ENCODE measurements around the gene SNX12. TPM values are rescaled to one million over a fixed set of nuclear protein-coding genes. Genes with fewer than 3 reads are reported as not detected.

Gene SNX12
- total RNA-seq, 1 donor from 2014 or later: 78.3 TPM

DNA sequence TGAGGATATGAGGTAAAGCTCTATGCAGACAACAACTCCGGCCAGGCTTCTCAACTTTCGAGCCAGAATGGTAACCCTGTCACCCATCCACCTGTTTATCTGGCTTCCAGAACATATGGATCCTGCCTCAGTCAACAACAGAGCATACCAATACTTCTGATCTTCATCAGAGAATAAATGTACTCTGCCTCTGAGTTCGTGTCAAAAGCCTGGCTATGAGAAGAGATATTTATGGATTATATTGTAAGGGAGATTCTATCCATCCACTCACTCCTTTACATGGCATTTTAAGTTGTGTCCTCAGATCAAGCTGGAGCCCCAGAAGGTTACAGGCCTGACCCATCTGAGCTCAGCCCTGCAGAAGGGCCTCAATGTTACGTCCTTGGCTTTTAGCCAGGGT is 17.8 kb upstream of the SNX12 start:
- H3K36me3 Mint-ChIP-seq (ENCODE audit: low read depth): no peaks in the 10 kb centered on the region
- no peak overlapping the region for H3K4me3 Mint-ChIP-seq
- H3K27me3 Mint-ChIP-seq (ENCODE audit: low read depth): no peaks in the 10 kb centered on the region
- no peak for DNase-seq (ENCODE audit: low read depth, low spot score)
- H3K27ac Mint-ChIP-seq (ENCODE audit: unreplicated experiment): no peak overlapping the region
- H3K4me1 Mint-ChIP-seq: no peaks in the 10 kb centered on the region
- no peaks in the 10 kb centered on the region for H3K9me3 Mint-ChIP-seq
- TF ChIP-seq, protein P1, sequence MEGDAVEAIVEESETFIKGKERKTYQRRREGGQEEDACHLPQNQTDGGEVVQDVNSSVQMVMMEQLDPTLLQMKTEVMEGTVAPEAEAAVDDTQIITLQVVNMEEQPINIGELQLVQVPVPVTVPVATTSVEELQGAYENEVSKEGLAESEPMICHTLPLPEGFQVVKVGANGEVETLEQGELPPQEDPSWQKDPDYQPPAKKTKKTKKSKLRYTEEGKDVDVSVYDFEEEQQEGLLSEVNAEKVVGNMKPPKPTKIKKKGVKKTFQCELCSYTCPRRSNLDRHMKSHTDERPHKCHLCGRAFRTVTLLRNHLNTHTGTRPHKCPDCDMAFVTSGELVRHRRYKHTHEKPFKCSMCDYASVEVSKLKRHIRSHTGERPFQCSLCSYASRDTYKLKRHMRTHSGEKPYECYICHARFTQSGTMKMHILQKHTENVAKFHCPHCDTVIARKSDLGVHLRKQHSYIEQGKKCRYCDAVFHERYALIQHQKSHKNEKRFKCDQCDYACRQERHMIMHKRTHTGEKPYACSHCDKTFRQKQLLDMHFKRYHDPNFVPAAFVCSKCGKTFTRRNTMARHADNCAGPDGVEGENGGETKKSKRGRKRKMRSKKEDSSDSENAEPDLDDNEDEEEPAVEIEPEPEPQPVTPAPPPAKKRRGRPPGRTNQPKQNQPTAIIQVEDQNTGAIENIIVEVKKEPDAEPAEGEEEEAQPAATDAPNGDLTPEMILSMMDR (conservative IDR thresholded peaks at IDR 0.05): no peak

DNA sequence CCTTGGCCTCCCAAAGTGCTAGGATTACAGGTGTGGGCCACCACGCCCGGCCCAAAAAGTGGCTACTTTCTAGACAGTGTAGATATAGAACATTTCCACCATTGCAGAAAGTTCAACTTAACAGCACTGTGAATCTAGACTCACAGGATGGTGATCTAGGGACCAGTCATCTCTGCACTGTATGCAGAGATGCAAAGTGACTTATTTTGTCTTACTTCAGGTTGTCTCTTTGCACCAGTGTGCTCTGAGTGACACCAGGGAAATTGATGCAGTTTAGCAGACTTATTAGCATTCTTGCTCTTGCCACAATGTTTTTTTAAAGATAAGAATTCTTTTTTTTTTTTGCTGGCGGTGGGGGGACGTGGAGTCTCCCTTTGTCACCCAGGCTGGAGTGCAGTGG is 14.7 kb upstream of the SNX12 start:
- H3K36me3 Mint-ChIP-seq (ENCODE audit: low read depth): no peaks in the 10 kb centered on the region
- H3K27me3 Mint-ChIP-seq (ENCODE audit: low read depth): no peaks in the 10 kb centered on the region
- H3K9me3 Mint-ChIP-seq: peaks cover 6% of the 10 kb centered on the region
- TF ChIP-seq, protein P1 (conservative IDR thresholded peaks at IDR 0.05): no peak
- H3K4me1 Mint-ChIP-seq: no peaks in the 10 kb centered on the region
- H3K27ac Mint-ChIP-seq (ENCODE audit: unreplicated experiment): no peak overlapping the region
- no peak overlapping the region for H3K4me3 Mint-ChIP-seq
- no peak for DNase-seq (ENCODE audit: low read depth, low spot score)

DNA sequence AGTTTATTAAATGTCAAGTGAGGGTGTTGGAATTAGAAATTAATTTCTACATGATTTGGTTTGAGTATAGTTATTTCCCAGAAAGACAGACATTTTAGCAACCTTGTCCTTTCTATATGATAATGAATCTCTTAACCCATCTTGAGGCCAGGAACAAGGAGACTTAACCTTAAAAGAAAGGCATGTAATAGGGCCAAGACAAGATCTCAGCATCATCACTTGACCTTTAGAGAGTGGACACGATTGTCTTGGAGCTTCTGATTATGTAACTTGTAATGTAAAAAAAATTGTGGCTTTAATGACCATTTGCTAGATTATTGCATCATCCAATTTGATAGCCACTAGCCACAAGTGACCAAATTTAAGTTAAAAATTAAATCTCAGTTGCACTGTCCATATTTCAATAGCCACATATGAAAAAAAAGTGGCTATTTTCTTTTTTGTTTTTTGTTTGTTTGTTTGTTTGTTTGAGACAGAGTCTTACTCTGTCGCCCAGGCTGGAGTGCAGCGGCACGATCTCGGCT is 14.1 kb upstream of the SNX12 start:
- H3K27ac Mint-ChIP-seq (ENCODE audit: unreplicated experiment): no peak overlapping the region
- no peak overlapping the region for H3K4me3 Mint-ChIP-seq
- peaks cover 6% of the 10 kb centered on the region for H3K9me3 Mint-ChIP-seq
- TF ChIP-seq, protein P1 (conservative IDR thresholded peaks at IDR 0.05): no peak
- no peak for DNase-seq (ENCODE audit: low read depth, low spot score)
- no peaks in the 10 kb centered on the region for H3K36me3 Mint-ChIP-seq (ENCODE audit: low read depth)
- no peaks in the 10 kb centered on the region for H3K4me1 Mint-ChIP-seq
- H3K27me3 Mint-ChIP-seq (ENCODE audit: low read depth): no peaks in the 10 kb centered on the region

DNA sequence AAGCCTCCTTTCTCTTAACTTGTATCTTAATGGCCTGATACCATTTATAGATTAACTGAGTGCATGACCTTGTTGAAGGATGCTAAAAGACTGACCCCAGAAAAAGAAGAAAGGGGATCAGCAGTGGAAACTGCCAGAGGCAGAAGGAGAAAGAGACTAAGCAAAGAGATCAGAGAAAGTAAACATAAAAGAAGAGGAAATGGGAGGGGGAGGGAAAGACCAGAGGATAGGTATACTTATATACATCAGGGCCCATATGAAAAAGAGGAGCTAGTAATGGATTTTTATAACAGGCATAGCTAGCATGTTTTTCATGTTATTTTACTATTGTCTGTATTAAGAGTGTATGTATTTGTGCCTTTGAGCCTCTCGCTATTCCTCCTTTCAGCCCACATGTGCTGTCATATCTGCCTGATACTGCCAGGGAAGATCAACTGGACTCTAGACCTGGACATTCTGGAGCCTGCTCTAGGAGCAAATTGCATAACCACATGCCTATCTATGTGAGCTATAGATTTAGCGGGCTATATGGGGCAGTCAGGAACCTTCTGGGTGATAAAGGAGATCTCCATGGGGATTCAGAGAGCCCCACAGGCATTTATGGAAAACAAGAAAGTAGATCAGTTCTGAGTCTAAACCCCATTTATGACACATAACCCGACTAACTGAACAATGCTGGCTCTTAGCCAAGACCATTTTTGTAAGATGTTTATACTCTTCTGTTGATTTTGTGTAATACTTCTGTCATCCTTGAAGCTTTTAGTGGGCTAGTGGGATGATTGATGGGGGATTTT is 13.4 kb upstream of the SNX12 start:
- Mint-ChIP-seq H3K27me3 (ENCODE audit: low read depth) (no peaks in the 10 kb centered on the region), H3K27ac (ENCODE audit: unreplicated experiment) (no peak overlapping the region), H3K36me3 (ENCODE audit: low read depth) (no peaks in the 10 kb centered on the region), H3K4me3 (no peak overlapping the region), H3K4me1 (no peaks in the 10 kb centered on the region), H3K9me3 (peaks cover 6% of the 10 kb centered on the region)
- no peak for DNase-seq (ENCODE audit: low read depth, low spot score)
- TF ChIP-seq, protein P1 (conservative IDR thresholded peaks at IDR 0.05): no peak

DNA sequence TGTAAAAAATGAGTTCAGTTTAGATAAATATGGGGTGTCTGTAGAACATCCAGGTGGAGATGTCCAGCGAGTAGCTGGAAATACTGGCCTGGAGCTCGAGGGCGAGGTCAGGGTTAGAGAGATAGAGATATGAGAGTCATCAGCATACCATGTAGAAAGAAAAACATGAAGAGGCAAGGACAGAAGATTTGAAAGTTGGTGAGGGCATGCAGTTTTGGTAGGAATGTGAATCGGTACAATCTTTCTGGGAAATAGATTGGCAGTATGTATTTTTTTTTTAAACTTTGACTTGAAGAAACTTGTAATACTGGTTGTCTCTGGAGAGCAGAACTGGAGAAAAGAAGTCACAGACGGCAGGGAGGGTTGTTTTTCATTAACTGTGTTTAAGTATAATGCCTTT is 2.4 kb upstream of the SNX12 start:
- Mint-ChIP-seq H3K27ac (ENCODE audit: unreplicated experiment) (no peak overlapping the region), H3K4me3 (no peak overlapping the region), H3K9me3 (no peaks in the 10 kb centered on the region), H3K4me1 (peaks cover 17% of the 10 kb centered on the region), H3K27me3 (ENCODE audit: low read depth) (peaks cover 27% of the 10 kb centered on the region), H3K36me3 (ENCODE audit: low read depth) (no peaks in the 10 kb centered on the region)
- no peak for DNase-seq (ENCODE audit: low read depth, low spot score)
- TF ChIP-seq, protein P1 (conservative IDR thresholded peaks at IDR 0.05): no peak

Measured in neural crest cell (in vitro differentiated cells).